ENCODE data around the gene R3HDM4. TPM values are rescaled to one million over a fixed set of nuclear protein-coding genes. Genes with fewer than 3 reads are reported as not detected.

Gene R3HDM4
- total RNA-seq, 2 donors from 2014 or later: 78.5 to 79.3 TPM

GRCh38 chr19:941292-942132 is 28.5 kb upstream of the R3HDM4 start:
- Mint-ChIP-seq H3K9me3 (no peaks in the 10 kb centered on the region), H3K27me3 (no peaks in the 10 kb centered on the region), H3K4me1 (peaks cover 11% of the 10 kb centered on the region), H3K4me3 (peak overlapping the region; percentile 85), H3K36me3 (ENCODE audit: low read depth) (peaks cover 35% of the 10 kb centered on the region), H3K27ac (peak overlapping the region; percentile 92)
- peak; percentile 3 for ATAC-seq (replicated peaks)

GRCh38 chr19:940591-941291 is 27.7 kb upstream of the R3HDM4 start:
- Mint-ChIP-seq H3K27me3 (no peaks in the 10 kb centered on the region), H3K27ac (peak overlapping the region; percentile 92), H3K4me1 (peaks cover 11% of the 10 kb centered on the region), H3K9me3 (no peaks in the 10 kb centered on the region), H3K4me3 (peak overlapping the region; percentile 85), H3K36me3 (ENCODE audit: low read depth) (peaks cover 35% of the 10 kb centered on the region)
- peak; percentile 78 for ATAC-seq (replicated peaks)

GRCh38 chr19:939922-940321 is 26.9 kb upstream of the R3HDM4 start:
- no peaks in the 10 kb centered on the region for H3K27me3 Mint-ChIP-seq
- H3K27ac Mint-ChIP-seq: peak overlapping the region; percentile 86
- H3K4me1 Mint-ChIP-seq: peaks cover 11% of the 10 kb centered on the region
- ATAC-seq (replicated peaks): no peak
- no peaks in the 10 kb centered on the region for H3K9me3 Mint-ChIP-seq
- H3K36me3 Mint-ChIP-seq (ENCODE audit: low read depth): peaks cover 35% of the 10 kb centered on the region
- peak overlapping the region; percentile 79 for H3K4me3 Mint-ChIP-seq

- Mint-ChIP-seq H3K9me3 (no peaks in the 10 kb centered on the region), H3K36me3 (ENCODE audit: low read depth) (peaks cover 35% of the 10 kb centered on the region), H3K4me3 (peak overlapping the region; percentile 79), H3K27me3 (no peaks in the 10 kb centered on the region), H3K27ac (peak overlapping the region; percentile 86), H3K4me1 (peaks cover 11% of the 10 kb centered on the region)
- no peak for ATAC-seq (replicated peaks)
Measured at GRCh38 chr19:939439-939838, 26.4 kb upstream of the R3HDM4 start.

GRCh38 chr19:938233-938923 is 25.4 kb upstream of the R3HDM4 start:
- Mint-ChIP-seq H3K4me3 (peak overlapping the region; percentile 33), H3K27me3 (no peaks in the 10 kb centered on the region), H3K4me1 (peaks cover 11% of the 10 kb centered on the region), H3K27ac (peak overlapping the region; percentile 18), H3K36me3 (ENCODE audit: low read depth) (peaks cover 35% of the 10 kb centered on the region), H3K9me3 (no peaks in the 10 kb centered on the region)
- no peak for ATAC-seq (replicated peaks)

GRCh38 chr19:937259-937694 is 24.3 kb upstream of the R3HDM4 start:
- Mint-ChIP-seq H3K4me1 (peaks cover 15% of the 10 kb centered on the region), H3K27ac (peak overlapping the region; percentile 18), H3K36me3 (ENCODE audit: low read depth) (peaks cover 35% of the 10 kb centered on the region), H3K9me3 (no peaks in the 10 kb centered on the region), H3K4me3 (peak overlapping the region; percentile 33), H3K27me3 (no peaks in the 10 kb centered on the region)
- peak; percentile 79 for ATAC-seq (replicated peaks)

- Mint-ChIP-seq H3K4me1 (peaks cover 10% of the 10 kb centered on the region), H3K9me3 (no peaks in the 10 kb centered on the region), H3K27ac (no peak overlapping the region), H3K27me3 (no peaks in the 10 kb centered on the region), H3K36me3 (ENCODE audit: low read depth) (peaks cover 29% of the 10 kb centered on the region), H3K4me3 (no peak overlapping the region)
- ATAC-seq (replicated peaks): no peak
Measured at GRCh38 chr19:936175-936546, 23.1 kb upstream of the R3HDM4 start.

- Mint-ChIP-seq H3K36me3 (ENCODE audit: low read depth) (peaks cover 32% of the 10 kb centered on the region), H3K4me3 (no peak overlapping the region), H3K9me3 (no peaks in the 10 kb centered on the region), H3K27ac (no peak overlapping the region), H3K27me3 (no peaks in the 10 kb centered on the region), H3K4me1 (peaks cover 5% of the 10 kb centered on the region)
- no peak for ATAC-seq (replicated peaks)
Measured at GRCh38 chr19:934865-935479, 22.0 kb upstream of the R3HDM4 start.

GRCh38 chr19:934197-934840 is 21.3 kb upstream of the R3HDM4 start:
- H3K27me3 Mint-ChIP-seq: no peaks in the 10 kb centered on the region

GRCh38 chr19:933553-933882 is 20.5 kb upstream of the R3HDM4 start:
- no peaks in the 10 kb centered on the region for H3K27me3 Mint-ChIP-seq
- H3K27ac Mint-ChIP-seq: no peak overlapping the region
- peaks cover 29% of the 10 kb centered on the region for H3K36me3 Mint-ChIP-seq (ENCODE audit: low read depth)
- H3K9me3 Mint-ChIP-seq: no peaks in the 10 kb centered on the region
- ATAC-seq (replicated peaks): no peak
- no peak overlapping the region for H3K4me3 Mint-ChIP-seq
- H3K4me1 Mint-ChIP-seq: peaks cover 4% of the 10 kb centered on the region

More at GRCh38 chr19:934197-934840, 21.3 kb upstream of the R3HDM4 start:
- Mint-ChIP-seq H3K4me1 (peaks cover 4% of the 10 kb centered on the region), H3K36me3 (ENCODE audit: low read depth) (peaks cover 29% of the 10 kb centered on the region), H3K27ac (no peak overlapping the region), H3K4me3 (no peak overlapping the region), H3K9me3 (no peaks in the 10 kb centered on the region)
- no peak for ATAC-seq (replicated peaks)

- peaks cover 24% of the 10 kb centered on the region for H3K36me3 Mint-ChIP-seq (ENCODE audit: low read depth)
- peaks cover 4% of the 10 kb centered on the region for H3K4me1 Mint-ChIP-seq
- H3K27ac Mint-ChIP-seq: peak overlapping the region; percentile 68
- peak overlapping the region; percentile 71 for H3K4me3 Mint-ChIP-seq
- no peaks in the 10 kb centered on the region for H3K27me3 Mint-ChIP-seq
- H3K9me3 Mint-ChIP-seq: no peaks in the 10 kb centered on the region
- ATAC-seq (replicated peaks): peak; percentile 19
Measured at GRCh38 chr19:932648-933552, 19.9 kb upstream of the R3HDM4 start.

GRCh38 chr19:931860-932647 is 19.0 kb upstream of the R3HDM4 start:
- Mint-ChIP-seq H3K36me3 (ENCODE audit: low read depth) (peaks cover 17% of the 10 kb centered on the region), H3K4me3 (peak overlapping the region; percentile 71)

More at GRCh38 chr19:931860-932647, 19.0 kb upstream of the R3HDM4 start:
- Mint-ChIP-seq H3K4me1 (peaks cover 4% of the 10 kb centered on the region), H3K9me3 (no peaks in the 10 kb centered on the region), H3K27ac (no peak overlapping the region), H3K27me3 (no peaks in the 10 kb centered on the region)
- no peak for ATAC-seq (replicated peaks)
